IMR-90 (cell line): ENCODE results near the gene SLC8A1. TPM values are rescaled to one million over a fixed set of nuclear protein-coding genes. Genes with fewer than 3 reads are reported as not detected.

Experiments used
- ATAC-seq: fragments of 200-7000 bp; cut with Tn5 transposase; 2 replicates; pipeline ENCODE4 v1.9.1; 2020; ENCODE audit warnings: low read depth, mild to moderate bottlenecking, moderate library complexity
- BruUV-seq: library from RNA; stranded (reverse); fragments of 400-500 nt; replicated peaks from 2 replicates; lab custom pipeline; 2021; lab: Mats Ljungman, UMichigan
- CTCF ChIA-PET: fragments of 300-600 bp; formaldehyde crosslinking; extraction: SDS; loops from one replicate; lab custom pipeline; 2021; ENCODE audit warnings: antibody characterized with exemption; lab: Yijun Ruan, JAX
- POLR2A ChIA-PET: fragments of 300-600 bp; sonication (Branson Sonifier 250); formaldehyde crosslinking; loops from one replicate; lab custom pipeline; 2022; ENCODE audit warnings: antibody characterized with exemption; ENCODE audit not compliant: unreplicated experiment; lab: Charles Lee
- DNase-seq: peaks from one replicate; pipeline ENCODE4 v3.0.0; 2013
- H2AFZ ChIP-seq: replicated peaks from 2 replicates; pipeline ENCODE3; 2013; ENCODE audit warnings: low read length, mild to moderate bottlenecking; ENCODE audit not compliant: poor library complexity
- H2AK5ac ChIP-seq: 2 replicates; pipeline ENCODE4 v1.6.1; 2013; ENCODE audit warnings: low read depth, low read length, inconsistent platforms
- H2AK9ac ChIP-seq: replicated peaks from 2 replicates; pipeline ENCODE3; 2013; ENCODE audit warnings: mild to moderate bottlenecking, low read depth, low read length, moderate library complexity; ENCODE audit not compliant: poor library complexity
- H2BK120ac ChIP-seq: 2 replicates; pipeline ENCODE4 v1.6.1; 2013; ENCODE audit warnings: low read depth, low read length, inconsistent platforms
- H2BK15ac ChIP-seq: 3 replicates; pipeline ENCODE4 v1.6.1; 2013; ENCODE audit warnings: low read depth, low read length, inconsistent platforms
- H2BK20ac ChIP-seq: 2 replicates; pipeline ENCODE4 v1.6.1; 2013; ENCODE audit warnings: low read depth, mild to moderate bottlenecking, inconsistent platforms, low read length, moderate library complexity
- H2BK5ac ChIP-seq: 2 replicates; pipeline ENCODE4 v1.6.1; 2013; ENCODE audit warnings: mild to moderate bottlenecking, low read depth, low read length, inconsistent platforms; ENCODE audit not compliant: poor library complexity, severe bottlenecking
- H3K14ac ChIP-seq: replicated peaks from 2 replicates; pipeline ENCODE4 v1.6.1; 2013; ENCODE audit warnings: low read depth, low read length, inconsistent platforms
- H3K18ac ChIP-seq: 2 replicates; pipeline ENCODE4 v1.6.1; 2013; ENCODE audit warnings: low read depth, low read length, control low read depth
- H3K23ac ChIP-seq: 2 replicates; pipeline ENCODE4 v1.6.1; 2013; ENCODE audit warnings: low read depth, low read length, inconsistent platforms
- H3K27ac ChIP-seq: 2 replicates; pipeline ENCODE4 v1.5.1; 2013; ENCODE audit warnings: mild to moderate bottlenecking, control low read depth, low read length; ENCODE audit not compliant: insufficient read depth
- H3K27me3 ChIP-seq: 2 replicates; pipeline ENCODE4 v1.6.1; 2013; ENCODE audit warnings: low read length; ENCODE audit not compliant: control insufficient read depth, insufficient read depth
- H3K36me3 ChIP-seq: 2 replicates; pipeline ENCODE4 v1.6.1; 2013; ENCODE audit warnings: low read length, mixed read lengths; ENCODE audit not compliant: control insufficient read depth, insufficient read depth
- H3K4ac ChIP-seq: 2 replicates; pipeline ENCODE4 v1.6.1; 2013; ENCODE audit warnings: low read depth, low read length, inconsistent platforms
- H3K4me1 ChIP-seq: 2 replicates; pipeline ENCODE4 v1.6.1; 2013; ENCODE audit warnings: low read length, mixed read lengths; ENCODE audit not compliant: control insufficient read depth, insufficient read depth
- H3K4me2 ChIP-seq: 2 replicates; pipeline ENCODE4 v1.6.1; 2013; ENCODE audit warnings: low read depth, mild to moderate bottlenecking, control low read depth, low read length, moderate library complexity
- H3K4me3 ChIP-seq: 2 replicates; pipeline ENCODE4 v1.5.1; 2013; ENCODE audit warnings: low read depth, mild to moderate bottlenecking, control low read depth, low read length, moderate library complexity; ENCODE audit not compliant: insufficient read depth
- H3K56ac ChIP-seq: 2 replicates; pipeline ENCODE4 v1.6.1; 2013; ENCODE audit warnings: low read length, inconsistent platforms; ENCODE audit not compliant: insufficient read depth; ENCODE audit errors: extremely low read depth
- H3K79me1 ChIP-seq, 2 experiments: 2 replicates each; pipeline ENCODE4 v1.6.1; 2013; ENCODE audit warnings: low read length in 2 of 2, inconsistent platforms in 1 of 2, low read depth in 1 of 2
- H3K9ac ChIP-seq: 2 replicates; pipeline ENCODE4 v1.6.1; 2013; ENCODE audit warnings: low read depth, low read length, control low read depth
- H3K9me1 ChIP-seq: 2 replicates; pipeline ENCODE4 v1.6.1; 2013; ENCODE audit warnings: low read length, inconsistent platforms; ENCODE audit not compliant: insufficient read depth
- H3K9me3 ChIP-seq: 2 replicates; pipeline ENCODE4 v1.6.1; 2013; ENCODE audit warnings: low read length; ENCODE audit not compliant: control insufficient read depth, insufficient read depth
- H4K20me1 ChIP-seq: 2 replicates; pipeline ENCODE4 v1.6.1; 2013; ENCODE audit warnings: low read length, inconsistent platforms; ENCODE audit not compliant: insufficient read depth
- H4K5ac ChIP-seq: 2 replicates; pipeline ENCODE4 v1.6.1; 2013; ENCODE audit warnings: mild to moderate bottlenecking, low read depth, low read length, control low read depth
- H4K8ac ChIP-seq, 2 experiments: 2 replicates each; pipeline ENCODE4 v1.6.1; 2013; ENCODE audit warnings: low read depth in 2 of 2, low read length in 2 of 2, control low read depth in 1 of 2, inconsistent platforms in 1 of 2
- H4K91ac ChIP-seq: 2 replicates; pipeline ENCODE4 v1.6.1; 2013; ENCODE audit warnings: low read depth, low read length, inconsistent platforms; ENCODE audit not compliant: insufficient read depth
- CHD1 ChIP-seq: IDR thresholded peaks from 2 replicates; pipeline ENCODE4 v1.6.1; 2012; ENCODE audit warnings: low read depth, low read length, improper control_type of control experiment
- CTCF ChIP-seq: conservative IDR thresholded peaks from 2 replicates; pipeline ENCODE4 v1.5.1; 2012; ENCODE audit warnings: mild to moderate bottlenecking, low read depth, low read length, improper control_type of control experiment
- FOS ChIP-seq: fragments of 150-350 bp; IDR thresholded peaks from 2 replicates; pipeline ENCODE4 v1.6.1; 2016; ENCODE audit warnings: low read depth, low read length
- MAZ ChIP-seq: IDR thresholded peaks from 2 replicates; pipeline ENCODE4 v1.6.1; 2012; ENCODE audit warnings: low read depth, mild to moderate bottlenecking, low read length, improper control_type of control experiment, moderate library complexity, borderline replicate concordance
- POLR2A ChIP-seq: IDR thresholded peaks from 2 replicates; pipeline ENCODE4 v1.6.1; 2012; ENCODE audit warnings: mild to moderate bottlenecking, low read depth, low read length
- RAD21 ChIP-seq: IDR thresholded peaks from 2 replicates; pipeline ENCODE4 v1.6.1; 2012; ENCODE audit warnings: low read length, improper control_type of control experiment
- WGBS, 2 experiments: methylation state at CpG; one replicate each; pipeline versions ENCODE4 v1.1.5 to v1.1.7; 2013; ENCODE audit warnings: missing lambda C conversion rate in 2 of 2; ENCODE audit not compliant: insufficient read length in 1 of 2; ENCODE audit errors: extremely low coverage in 2 of 2; 5-methylcytosine and 5-hydroxymethylcytosine counted together
- dilution Hi-C: fragments of 300-500 bp; cut with HindIII; formaldehyde crosslinking; loops from one replicate; pipeline ENCODE4 v1.14.3; 2018; ENCODE audit warnings: low sequenced_read_pairs; ENCODE audit not compliant: unreplicated experiment
- in situ Hi-C: fragments of 300-500 bp; cut with MboI; formaldehyde crosslinking; loops from 3 replicates; pipeline ENCODE4 v1.14.3; 2019; ENCODE audit warnings: low sequenced_read_pairs, inconsistent platforms, mixed read lengths
- intact Hi-C: fragments of 100-400 bp; cut with micrococcal nuclease; formaldehyde crosslinking; loops from 2 replicates; pipeline ENCODE4 v1.10.0; 2022
- polyA plus RNA-seq, 3 experiments: library from polyadenylated mRNA; depleted of rRNA; stranded (reverse); fragments of >200 nt; gene quantifications; 2 replicates each; pipeline ENCODE4 v1.2.3, GENCODE V29; 2012; ENCODE audit warnings: low replicate concordance in 1 of 3
- total RNA-seq: library from RNA; depleted of rRNA; stranded (reverse); fragments of >200 nt; gene quantifications from 2 replicates; pipeline ENCODE4 v1.2.3, GENCODE V29; 2012
- TF ChIP-seq, protein P1 (sequence below): fragments of 150-350 bp; IDR thresholded peaks from 2 replicates; pipeline ENCODE4 v1.6.1; 2017; ENCODE audit warnings: mild to moderate bottlenecking, antibody characterized with exemption, low read length, low read depth

The SLC8A1 gene
- total and polyA plus RNA-seq, 2 of the 4 experiments (the other 2 are of a cell fraction), result 7.7 to 57.0 TPM

- Histone ChIP-seq H3K79me1 (peaks cover 3 to 8% of the 10 kb centered on the region in 2 experiments; a peak in 3 of 4 replicates), H4K20me1 (no peaks in the 10 kb centered on the region), H2BK120ac (no peak overlapping the region), H2AK9ac (no peak overlapping the region), H3K18ac (peak overlapping the region; percentile 59), H3K4ac (no peak overlapping the region), H4K8ac (no peak overlapping the region), H3K4me1 (peaks cover 6% of the 10 kb centered on the region), H3K23ac (no peak overlapping the region), H4K5ac (no peak overlapping the region; the same call in 1 of the 2 replicates), H2AFZ (no peak overlapping the region), H3K9ac (no peak overlapping the region), H3K4me3 (no peak overlapping the region), H3K56ac (no peak overlapping the region), H2AK5ac (no peak overlapping the region), H2BK5ac (no peak overlapping the region), H3K9me3 (no peaks in the 10 kb centered on the region), H3K9me1 (no peaks in the 10 kb centered on the region), H3K27me3 (no peaks in the 10 kb centered on the region), H3K36me3 (no peaks in the 10 kb centered on the region; the same call in 1 of the 2 replicates), H2BK15ac (no peak overlapping the region), H3K4me2 (no peak overlapping the region), H3K27ac (no peak overlapping the region), H3K14ac (no peak overlapping the region), H4K91ac (no peak overlapping the region), H2BK20ac (no peak overlapping the region)
- DNase-seq, result no peak
- ChIA-PET CTCF (interaction anchor here (0.6 to 0.8 kb wide), 3 partner anchors 23 to 647 kb away, joined by 3 to 6 read pairs (median 3); no protein-coding TSS in a partner anchor), POLR2A (no interaction called here)
- ATAC-seq, result no peak
- dilution Hi-C loops, result no loop called here
- WGBS, 2 experiments, result no CpG with 5 or more reads among the region's 2 CpGs
- in situ Hi-C loops, result no loop called here
- no TSS peak for BruUV-seq
- intact Hi-C loops, result no loop called here
- TF ChIP-seq, protein P1, sequence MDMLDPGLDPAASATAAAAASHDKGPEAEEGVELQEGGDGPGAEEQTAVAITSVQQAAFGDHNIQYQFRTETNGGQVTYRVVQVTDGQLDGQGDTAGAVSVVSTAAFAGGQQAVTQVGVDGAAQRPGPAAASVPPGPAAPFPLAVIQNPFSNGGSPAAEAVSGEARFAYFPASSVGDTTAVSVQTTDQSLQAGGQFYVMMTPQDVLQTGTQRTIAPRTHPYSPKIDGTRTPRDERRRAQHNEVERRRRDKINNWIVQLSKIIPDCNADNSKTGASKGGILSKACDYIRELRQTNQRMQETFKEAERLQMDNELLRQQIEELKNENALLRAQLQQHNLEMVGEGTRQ, result no peak
- TF ChIP-seq MAZ (no peak), RAD21 (no peak), CHD1 (no peak), FOS (no peak), POLR2A (no peak), CTCF (no peak)
These were observed 190.8 kb downstream of the SLC8A1 start for GRCh38 chr2:40261042-40261441.
